Measurements from ENCODE around the gene EVC2.
"Not testable (repeated sequence)": the region's sequence is repeated elsewhere in the genome, so short reads cannot be mapped to it uniquely, and the experiment has no call there.

Gene EVC2

DNA sequence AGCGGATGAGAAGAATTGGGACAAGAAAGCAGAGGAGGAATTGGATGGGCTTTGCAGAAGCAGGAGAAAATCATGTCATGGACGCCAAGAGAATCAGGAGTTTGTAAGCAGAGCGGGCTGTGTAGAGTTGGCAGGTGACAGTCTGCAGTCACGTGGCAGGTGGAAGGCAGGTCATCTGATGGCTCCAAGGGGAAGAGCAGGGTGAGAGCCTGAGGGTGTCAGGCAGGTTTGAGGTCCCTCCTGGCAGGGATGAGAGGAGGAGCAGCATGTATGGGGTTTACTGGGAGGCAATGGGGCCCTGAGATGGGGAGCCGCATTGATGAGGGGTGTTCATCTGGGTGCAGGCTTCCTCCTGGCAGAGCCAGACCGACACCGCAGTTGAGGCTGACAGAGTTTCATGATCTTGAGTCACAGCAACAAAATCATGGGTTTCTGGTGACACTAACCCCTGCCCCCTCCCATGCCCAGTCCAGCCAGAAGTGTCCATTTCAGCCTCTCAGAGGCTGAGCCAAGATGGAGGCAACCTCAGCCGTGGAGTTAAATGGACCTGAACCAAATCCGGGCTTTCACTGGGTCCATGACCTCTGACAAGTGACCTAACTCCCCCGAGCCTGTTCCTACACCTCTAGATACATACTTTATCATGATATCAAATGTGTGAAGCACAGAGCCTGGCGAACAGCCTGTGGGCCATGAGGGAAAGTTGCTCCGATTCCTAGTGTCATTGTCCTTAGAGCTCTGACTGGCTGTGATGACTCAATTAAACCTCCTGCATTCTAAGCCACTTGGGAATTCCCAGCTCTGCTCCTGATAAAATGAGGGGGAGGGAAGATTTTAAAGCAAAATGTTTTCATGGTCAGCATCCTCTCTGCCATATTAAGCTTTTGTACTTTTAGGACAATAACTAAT, 38.7 kb upstream of the EVC2 start:
- DNase-seq (ENCODE audit: low read depth): no peak

DNA sequence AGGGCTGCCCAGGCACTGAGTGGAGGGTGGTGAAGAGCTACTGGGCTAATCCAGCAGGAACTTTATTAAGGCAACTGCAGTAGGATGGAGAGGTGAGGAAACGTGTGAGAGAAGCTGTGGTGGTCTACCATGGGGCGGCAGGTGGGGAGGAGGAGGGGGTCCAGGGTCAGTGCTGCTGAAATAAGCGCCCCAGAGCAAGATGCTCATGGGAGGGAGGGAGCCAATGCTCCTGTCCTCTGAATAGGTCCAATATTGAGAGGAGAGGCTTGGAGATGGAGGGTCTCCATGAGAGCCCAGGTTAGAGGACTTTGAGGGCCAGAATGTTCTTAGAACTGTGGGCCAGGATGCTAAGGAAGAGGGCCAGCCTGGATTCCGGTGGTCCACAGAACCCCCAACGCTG, 37.9 kb upstream of the EVC2 start:
- no peak for DNase-seq (ENCODE audit: low read depth)

DNA sequence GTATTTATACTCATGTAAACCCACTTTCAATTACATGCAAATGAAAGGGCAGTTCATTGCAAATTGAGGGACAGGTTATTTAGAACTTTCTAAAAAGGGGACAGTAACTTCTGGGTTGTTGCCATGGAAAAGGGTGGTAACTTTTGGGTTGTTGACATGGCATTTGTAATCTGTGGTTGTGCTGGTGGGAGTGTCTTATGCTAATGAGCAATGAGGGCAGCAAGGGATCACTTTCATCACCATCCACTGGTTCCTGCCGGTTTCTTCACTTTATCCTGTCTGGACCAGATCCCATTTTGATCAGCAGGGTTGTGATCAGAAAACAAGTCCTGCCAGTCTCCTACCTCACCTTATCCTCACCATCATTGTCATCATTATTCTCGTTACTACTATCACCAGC, 34.6 kb upstream of the EVC2 start:
- no peak for DNase-seq (ENCODE audit: low read depth)

DNA sequence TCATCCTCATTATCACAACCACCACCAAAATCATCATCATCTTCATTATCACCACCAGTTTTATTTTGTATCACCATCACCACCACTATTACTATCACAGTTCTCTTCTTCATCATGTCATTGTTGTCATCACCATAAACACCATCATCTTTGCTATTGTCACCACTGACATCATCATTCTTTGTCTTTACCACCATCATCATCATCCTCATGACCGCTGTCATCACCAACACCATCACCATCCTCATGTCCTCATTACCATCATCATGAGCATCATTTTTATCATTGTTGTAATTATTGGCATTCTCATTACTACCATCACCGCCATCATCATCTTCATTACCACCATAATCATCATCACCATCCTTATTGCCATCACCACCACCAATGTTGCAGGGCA, 34.0 kb upstream of the EVC2 start:
- no peak for DNase-seq (ENCODE audit: low read depth)

DNA sequence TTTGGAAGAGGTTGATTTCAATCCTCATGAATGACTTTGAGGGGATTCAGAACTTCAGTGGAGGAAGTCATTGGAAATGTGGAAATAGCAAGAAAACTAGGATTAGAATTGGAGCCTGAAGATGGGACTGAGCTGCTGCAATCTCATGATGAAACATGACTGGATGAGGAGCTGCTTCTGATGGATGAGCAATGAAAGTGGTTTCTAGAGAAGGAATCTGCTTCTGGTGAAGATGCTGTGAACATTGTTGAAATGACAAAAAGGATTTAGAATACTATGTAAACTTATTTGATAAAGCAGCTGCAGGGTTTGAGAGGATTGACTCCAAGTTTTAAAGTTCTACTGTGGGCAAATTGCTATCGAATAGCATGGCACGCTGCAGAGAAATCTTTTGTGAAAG, 29.7 kb upstream of the EVC2 start:
- DNase-seq (ENCODE audit: low read depth): no peak

DNA sequence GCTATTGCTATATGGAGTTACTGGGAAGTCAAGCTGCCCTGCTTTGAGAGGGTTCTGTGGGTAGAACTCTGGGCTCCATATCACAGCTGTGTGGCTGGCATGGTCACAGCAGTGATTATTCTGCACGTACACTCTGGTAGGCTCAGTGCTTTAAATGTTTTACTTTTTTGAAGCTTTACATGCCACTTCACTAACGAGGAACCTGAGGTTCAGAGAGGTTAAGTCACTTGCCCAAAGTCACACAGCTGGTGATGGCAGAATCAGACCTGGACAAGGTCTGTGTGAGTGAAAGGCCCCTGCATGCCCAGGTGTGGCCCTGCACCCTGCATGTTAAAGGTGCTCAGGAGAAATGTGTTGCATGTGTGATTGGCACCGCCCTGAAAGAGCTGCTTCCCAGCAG, 27.1 kb upstream of the EVC2 start:
- no peak for DNase-seq (ENCODE audit: low read depth)

DNA sequence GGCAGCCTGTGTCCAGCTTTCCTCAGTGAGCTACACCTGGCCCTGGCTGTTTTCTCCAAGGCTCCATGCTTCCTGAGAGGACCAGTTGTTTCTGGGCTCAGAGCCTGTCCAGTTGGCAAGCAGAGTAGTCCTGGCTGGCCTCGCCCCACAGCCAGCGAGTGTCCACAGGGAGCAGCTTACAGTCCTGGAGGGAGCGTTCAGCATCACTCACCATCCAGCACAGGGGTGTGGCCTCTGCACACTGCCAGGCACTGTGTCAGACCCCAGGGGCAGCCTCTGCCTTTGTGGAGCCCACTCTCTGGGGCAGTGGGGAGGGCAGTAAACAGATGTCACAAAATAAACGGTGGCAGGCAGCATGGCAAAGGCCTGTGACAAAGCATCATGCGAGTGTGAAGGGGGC, 26.5 kb upstream of the EVC2 start:
- DNase-seq (ENCODE audit: low read depth): no peak

DNA sequence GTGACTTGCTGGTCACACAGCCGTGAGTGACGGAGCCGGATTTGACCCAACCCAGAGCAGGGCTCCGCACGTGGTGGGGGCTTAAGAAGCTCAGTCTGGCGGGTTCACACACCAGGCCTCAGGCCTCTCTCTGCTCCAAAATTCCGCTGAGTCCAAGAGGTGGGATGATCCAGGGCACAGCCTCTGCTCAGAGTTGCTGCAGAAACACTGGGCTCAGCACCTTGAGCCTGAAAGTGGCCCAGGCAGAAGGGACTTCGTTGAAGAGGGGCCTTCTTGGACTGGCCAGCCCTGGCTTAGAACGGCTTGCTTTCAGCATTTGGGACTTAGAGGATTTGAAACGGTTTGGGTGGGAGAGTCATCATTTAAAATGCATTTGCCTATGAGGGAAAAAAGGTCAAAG, 23.8 kb upstream of the EVC2 start:
- no peak for DNase-seq (ENCODE audit: low read depth)

DNA sequence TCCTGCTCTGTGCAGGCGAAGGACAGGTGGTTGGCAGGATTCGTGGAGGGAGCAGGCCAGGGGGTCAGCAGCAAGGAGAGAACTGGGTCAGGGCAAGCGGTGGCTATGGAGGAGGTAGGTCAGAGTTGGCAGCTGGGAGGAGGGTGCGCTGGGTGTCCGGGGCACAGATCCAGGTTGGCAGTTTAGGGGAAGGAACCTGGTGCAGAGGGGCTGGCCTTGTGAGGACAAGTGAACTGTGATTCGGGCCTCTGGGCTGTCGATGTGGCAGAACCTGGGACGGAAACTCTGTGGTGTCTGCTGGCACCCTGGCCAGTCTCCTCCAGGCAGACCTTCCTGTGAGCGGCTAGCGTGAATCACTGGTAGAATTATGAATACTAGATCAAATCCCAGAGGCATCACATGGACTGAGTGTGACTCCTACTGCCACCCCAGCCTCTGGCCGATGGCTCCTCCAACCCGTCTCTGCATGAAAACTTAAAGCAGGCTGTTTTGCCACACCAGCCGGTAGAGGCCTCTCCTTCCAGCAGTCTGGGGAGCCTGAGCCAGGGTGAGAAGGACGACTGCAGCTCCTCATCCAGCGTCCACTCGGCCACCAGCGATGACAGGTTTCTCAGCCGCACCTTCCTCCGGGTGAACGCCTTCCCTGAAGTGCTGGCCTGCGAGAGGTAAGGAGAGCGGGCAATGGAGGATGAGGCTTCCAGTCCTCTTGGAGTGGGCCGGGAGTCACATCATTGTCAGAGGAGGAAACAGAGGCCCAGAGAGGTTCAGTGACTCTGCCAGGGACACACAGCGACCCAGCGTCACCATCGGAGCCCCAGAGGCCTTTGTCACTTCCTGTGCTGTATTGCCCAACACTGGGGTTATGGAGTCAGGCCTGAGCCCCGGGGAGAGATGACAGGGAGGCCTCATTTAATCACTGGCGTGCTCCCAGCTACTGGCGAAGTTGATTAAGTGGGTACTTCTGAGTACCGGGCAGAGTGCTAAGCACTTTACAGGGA, 22.9 kb upstream of the EVC2 start:
- DNase-seq (ENCODE audit: low read depth): no peak

DNA sequence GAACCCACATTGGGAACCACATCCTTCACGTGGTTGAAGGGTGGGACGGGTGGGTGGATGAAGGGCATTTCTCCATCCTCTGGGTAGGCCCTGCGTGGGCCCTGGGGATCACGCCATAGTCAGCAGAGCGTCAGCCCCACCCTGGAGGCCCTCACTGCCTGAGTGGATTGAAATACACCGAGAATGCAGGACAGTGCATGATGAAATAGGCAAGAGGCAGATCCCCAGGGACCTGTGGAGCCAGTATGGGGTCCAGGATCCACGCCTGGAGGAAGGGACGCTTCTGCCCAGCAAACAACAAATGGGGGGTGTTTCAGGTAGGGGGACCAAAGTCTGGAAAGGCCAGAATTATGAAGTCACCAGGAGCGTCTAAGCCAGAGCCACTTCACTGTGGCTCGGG, 22.1 kb upstream of the EVC2 start:
- no peak for DNase-seq (ENCODE audit: low read depth)

DNA sequence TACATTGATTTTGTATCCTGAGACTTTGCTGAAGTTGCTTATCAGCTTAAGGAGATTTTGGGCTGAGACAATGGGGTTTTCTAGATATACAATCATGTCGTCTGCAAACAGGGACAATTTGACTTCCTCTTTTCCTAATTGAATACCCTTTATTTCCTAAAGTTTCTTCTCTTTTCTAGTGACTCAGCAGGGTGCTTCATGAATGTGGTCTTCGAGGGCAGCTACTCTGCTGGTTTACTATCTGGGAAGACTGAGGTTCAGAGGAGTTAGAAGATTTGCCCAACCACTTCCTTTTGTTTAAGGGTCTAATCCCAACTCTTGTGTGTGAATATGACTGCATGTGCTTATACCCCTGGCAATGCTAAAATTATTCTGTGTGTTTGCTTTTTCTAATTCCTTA, 20.1 kb upstream of the EVC2 start:
- not testable (repeated sequence) for DNase-seq (ENCODE audit: low read depth)

DNA sequence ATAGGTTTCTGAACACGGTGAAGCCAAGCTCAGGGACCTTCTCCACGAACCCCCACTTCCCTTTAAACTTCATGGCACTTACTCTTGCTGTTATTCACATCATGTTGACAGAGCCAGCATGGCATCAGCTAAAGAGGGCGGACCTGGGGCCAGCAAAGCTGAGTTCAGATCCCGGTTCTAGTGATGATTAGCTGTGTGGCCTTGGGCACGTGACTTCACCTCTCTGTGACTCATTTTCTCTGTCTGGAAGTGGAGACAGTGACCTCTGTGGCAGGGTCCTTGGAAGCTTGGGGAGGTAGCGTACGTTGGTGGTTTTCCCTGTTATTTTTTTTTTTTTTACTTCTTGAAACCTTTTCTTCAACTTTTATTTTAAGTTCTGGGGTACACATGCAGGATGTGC, 16.0 kb upstream of the EVC2 start:
- DNase-seq (ENCODE audit: low read depth): no peak

DNA sequence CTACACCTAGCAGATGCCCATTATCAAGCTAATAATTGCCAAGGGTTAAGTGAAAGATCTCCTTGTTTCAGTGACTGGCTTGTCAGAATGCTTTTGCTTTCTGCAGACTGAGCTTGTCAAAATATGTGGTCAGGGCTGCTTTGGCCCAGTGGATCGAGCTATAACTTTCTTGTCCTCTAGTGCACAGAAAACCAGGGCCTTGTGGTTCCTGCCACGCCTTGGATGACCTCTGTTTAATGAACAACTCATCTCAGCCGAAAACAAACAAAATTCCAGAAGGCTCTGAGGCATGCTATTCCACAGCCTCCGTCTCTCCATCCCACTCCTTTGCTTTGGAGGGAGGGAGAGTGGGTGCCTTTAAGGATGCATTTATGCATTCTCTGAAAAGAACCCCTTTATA, 14.0 kb upstream of the EVC2 start:
- no peak for DNase-seq (ENCODE audit: low read depth)

DNA sequence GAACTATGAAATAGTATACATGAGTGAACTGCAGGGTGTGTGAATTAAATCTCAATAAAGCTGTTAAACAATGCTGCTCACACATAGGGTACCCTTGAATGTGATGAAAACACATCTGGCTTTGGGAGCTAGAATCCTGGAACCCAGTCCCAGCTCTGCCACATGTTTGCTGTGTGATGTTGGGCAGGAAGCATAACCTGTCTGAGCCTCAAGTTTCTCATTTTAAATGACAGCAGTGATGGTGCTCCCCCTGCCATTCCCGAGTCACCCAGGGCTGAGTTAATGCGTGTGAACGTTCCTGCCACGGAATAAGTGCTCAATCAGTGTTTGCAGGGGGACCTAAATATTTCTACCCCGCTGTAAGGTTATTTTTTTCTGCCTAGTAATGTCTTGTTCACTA, 13.6 kb upstream of the EVC2 start:
- DNase-seq (ENCODE audit: low read depth): no peak

DNA sequence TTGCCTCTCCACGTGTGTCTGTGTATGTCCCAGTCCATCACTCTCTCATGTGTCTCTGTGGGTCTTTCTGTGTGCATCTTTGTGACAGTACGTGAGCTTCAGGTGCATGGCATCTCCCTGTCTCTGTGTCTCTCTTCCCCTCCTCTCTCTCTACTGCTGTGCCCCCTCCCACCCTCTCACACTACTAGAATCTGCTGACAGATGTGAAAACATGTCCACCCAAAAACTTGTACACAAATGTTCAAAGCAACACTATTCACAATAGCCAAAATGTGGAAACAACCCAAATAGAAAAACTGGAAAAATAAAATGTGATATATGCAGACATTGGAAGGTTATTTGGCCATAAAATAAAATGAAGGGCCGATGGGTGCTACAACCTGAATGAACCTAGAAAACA, 12.6 kb upstream of the EVC2 start:
- DNase-seq (ENCODE audit: low read depth): no peak

DNA sequence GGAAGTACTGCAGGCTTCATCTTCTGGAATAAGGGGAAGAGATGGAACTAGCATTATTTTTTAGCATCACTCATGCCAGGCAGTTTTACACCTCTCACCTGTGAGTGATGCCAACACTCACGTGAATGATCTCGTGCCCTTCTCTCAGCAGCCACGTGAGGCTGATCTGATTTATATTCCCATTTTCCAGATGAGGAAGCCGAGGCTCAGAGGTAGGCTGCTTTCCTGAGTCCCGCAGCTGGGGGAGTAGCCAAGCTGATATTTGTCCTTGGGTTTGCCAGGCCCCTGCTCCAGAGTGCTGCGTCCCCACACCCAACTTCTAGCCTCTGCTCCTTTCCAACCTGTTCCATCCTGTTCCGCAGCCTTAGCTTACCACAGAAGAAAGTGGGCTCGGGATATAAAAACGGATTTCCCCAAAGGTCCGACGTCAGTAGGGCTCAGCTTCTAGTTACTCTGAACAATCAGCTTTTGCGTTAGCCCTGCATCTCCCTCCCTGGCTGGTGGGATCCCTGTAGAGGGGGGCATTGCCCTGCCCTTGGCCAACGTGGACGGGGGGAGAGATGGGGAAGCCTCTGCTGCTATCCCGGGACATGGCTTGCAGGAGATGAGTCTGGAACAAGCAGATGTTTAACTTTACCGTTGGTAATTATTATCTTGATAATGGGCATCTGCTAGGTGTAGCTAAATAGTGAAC, 11.9 kb upstream of the EVC2 start:
- no peak for DNase-seq (ENCODE audit: low read depth)

DNA sequence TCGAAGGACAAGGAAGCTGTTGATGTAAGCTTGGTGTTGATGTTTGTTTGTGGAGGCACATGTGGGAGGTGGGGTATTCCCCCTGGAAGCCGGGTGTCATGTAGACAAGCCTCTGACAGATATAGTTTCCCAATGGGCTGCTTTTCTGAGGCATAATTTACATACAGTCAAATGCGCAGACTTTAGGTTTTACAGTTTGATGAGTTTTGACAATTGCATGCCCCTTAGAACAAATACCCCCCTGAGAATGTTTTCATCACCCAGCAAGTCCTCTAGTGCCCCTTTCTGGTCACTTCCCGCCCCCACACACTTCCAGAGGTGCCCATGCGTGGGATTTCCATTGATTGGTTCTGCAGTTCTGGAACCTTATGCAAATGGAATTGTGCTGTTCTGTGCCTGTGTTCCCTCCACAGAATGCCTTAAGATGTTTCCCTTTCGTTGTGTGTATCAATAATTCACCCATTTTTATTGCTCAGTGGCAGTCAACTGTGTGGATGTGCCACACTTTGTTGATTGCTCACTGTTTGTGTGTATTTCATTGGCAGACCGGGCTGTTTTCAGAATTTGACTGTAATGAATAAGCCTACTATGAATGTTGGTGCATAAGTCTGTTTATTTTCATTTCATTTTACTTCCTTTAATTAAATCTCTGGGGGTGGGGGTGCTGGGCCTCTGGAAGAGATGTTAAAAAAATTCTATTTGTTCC, 11.1 kb upstream of the EVC2 start:
- no peak for DNase-seq (ENCODE audit: low read depth)

DNA sequence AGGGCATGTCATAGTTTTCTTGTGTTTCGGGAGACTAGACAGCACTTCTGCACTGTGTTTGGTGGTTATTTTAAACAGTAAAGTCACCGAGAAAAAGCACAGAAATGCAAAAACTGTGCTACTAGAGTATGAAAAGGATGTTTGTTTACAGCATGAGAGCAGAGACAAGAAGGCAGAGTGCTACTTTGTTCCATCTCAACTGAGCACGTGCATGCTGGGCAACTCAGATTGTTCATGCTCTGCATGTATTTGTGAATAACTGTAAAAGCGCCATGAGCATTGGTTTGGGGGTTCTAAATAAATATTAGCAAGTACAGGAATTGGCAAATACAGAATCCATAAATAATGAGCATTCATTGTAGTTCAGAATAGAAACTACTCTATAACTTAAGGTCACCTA, 10.1 kb upstream of the EVC2 start:
- no peak for DNase-seq (ENCODE audit: low read depth)

DNA sequence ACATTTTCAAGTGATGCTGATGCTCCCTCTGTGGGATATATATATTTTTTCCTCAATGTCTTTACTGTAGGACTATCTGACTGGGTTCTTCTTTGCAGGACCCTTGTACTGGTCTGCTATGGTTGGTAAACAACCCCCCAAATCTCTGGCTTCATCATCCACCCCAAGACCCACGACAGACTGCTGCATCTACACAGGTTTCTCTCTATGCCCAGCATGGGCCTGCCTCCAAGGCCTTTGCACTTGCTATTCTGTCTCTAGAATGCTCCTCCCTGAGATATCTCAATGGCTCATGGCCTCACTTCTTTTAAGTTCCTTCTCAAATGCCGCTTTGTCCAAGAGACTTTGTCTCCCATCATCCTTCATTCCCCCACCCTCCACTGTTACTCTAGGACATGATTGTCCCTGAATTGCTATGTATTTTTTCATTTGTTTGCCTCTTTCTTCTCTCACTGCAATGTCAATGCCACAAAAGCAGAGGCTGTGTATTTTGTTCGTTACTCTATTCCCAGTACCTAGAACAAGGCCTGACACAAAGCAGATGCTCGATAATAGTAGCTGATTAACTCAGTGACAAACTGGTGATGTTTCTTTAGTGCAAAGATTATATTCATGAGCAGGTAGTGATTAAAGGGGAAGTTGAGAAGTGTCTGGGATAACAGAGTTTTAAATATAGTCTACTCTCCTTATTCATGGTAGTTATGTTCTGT, 9.2 kb upstream of the EVC2 start:
- DNase-seq (ENCODE audit: low read depth): no peak

DNA sequence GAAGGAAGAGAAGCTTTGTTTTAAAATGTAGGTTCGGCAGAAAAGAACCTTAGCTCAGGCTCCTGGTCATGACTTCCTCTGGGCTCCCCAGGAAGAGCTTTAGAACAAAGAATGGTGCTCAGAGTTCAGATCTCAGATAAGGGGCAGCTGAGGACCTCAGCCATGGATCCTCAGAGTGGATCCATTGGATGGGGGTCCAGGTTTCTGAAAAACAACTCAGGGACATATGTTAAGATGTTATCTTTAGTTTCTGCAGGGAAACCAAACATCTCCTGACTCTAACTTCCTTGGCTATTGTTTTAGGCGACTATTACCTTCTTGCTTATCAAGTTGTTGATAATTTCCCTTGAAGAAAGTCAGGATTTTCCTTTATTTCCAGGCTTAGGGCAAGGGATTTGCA, 8.0 kb upstream of the EVC2 start:
- DNase-seq (ENCODE audit: low read depth): no peak

DNA sequence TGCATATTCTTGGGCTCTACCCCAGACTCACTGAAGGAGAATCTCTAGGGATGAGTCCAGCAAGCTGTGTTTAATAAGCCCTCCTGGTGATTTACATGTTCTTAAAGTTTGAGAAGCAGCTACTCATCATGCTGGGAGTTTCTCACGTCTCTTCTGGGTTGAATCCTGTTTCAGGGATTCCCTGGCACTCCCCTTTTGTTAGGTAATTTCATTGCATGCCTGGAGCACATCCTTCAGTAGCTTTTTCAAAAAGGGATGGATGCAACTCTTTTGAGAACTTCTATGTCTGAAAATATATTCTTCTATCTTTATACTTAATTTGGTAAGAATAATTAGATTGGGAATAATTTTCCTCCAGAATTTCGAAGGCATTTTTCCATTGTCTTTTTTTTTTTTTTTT, 7.0 kb upstream of the EVC2 start:
- no peak for DNase-seq (ENCODE audit: low read depth)

Data from stimulated activated CD8-positive, alpha-beta memory T cell treated with anti-CD3 and anti-CD28 coated beads, Interleukin-12 subunit alpha, Interleukin-12 subunit beta, amount 100 ng/mL, for 4 hours (primary cell).